ENCODE data around the gene TRIP10. TPM values are rescaled to one million over a fixed set of nuclear protein-coding genes. Genes with fewer than 3 reads are reported as not detected.

Gene TRIP10
- total and polyA plus RNA-seq, 2 of the 13 experiments (the other 11 are each of a cell fraction or from before 2014, with no cell fraction given) = 32.5 to 33.2 TPM

GRCh38 chr19:6723108-6723618 is 16.3 kb upstream of the TRIP10 start (continued):
- TF ChIP-seq CSRNP2 (CRISPR knock-in tag; conservative IDR thresholded peaks at IDR 0.05; ENCODE audit: low read depth) (no peak), CENPT (CRISPR knock-in tag; IDR thresholded peaks at IDR 0.05; ENCODE audit: low read depth) (no peak), FOXO4 (CRISPR knock-in tag; conservative IDR thresholded peaks at IDR 0.05) (no peak), KAT8 (CRISPR knock-in tag; IDR thresholded peaks at IDR 0.05) (peak; percentile 75), ZNF580 (CRISPR knock-in tag; IDR thresholded peaks at IDR 0.05; ENCODE audit: borderline replicate concordance, low read depth) (0 out of 2 replicates have a peak, but pooled peaks have one; percentile 34), GLMP (CRISPR knock-in tag; IDR thresholded peaks at IDR 0.05; ENCODE audit: borderline replicate concordance) (no peak), ZNF674 (CRISPR knock-in tag; IDR thresholded peaks at IDR 0.05; ENCODE audit: low read depth) (no peak), MEIS2 (CRISPR knock-in tag; IDR thresholded peaks at IDR 0.05) (no peak), ZNF543 (CRISPR knock-in tag; IDR thresholded peaks at IDR 0.05) (peak; percentile 64; the same call in 1 of the 2 replicates), JUND (CRISPR knock-in tag; IDR thresholded peaks at IDR 0.05) (no peak), SP5 (CRISPR knock-in tag; IDR thresholded peaks at IDR 0.05; ENCODE audit: borderline replicate concordance, low read depth) (peak; percentile 89), MAFK (conservative IDR thresholded peaks at IDR 0.05 in 1 of 2, IDR thresholded peaks at IDR 0.05 in 1 of 2; ENCODE audit: low read length in 2 of 2) (no peak), LCORL (IDR thresholded peaks at IDR 0.05) (no peak), LCORL (CRISPR knock-in tag; IDR thresholded peaks at IDR 0.05) (peak; percentile 80; the same call in 1 of the 2 replicates), NONO (IDR thresholded peaks at IDR 0.05) (no peak), NONO (CRISPR knock-in tag; conservative IDR thresholded peaks at IDR 0.05) (0 out of 2 replicates have a peak, but pooled peaks have one; percentile 31), ZNF569 (CRISPR knock-in tag; IDR thresholded peaks at IDR 0.05; ENCODE audit: borderline replicate concordance) (no peak), MTERF4 (CRISPR knock-in tag; IDR thresholded peaks at IDR 0.05) (0 out of 2 replicates have a peak, but pooled peaks have one; percentile 50), SP4 (CRISPR knock-in tag; IDR thresholded peaks at IDR 0.05) (0 out of 2 replicates have a peak, but pooled peaks have one; percentile 47), ZZZ3 (CRISPR knock-in tag; IDR thresholded peaks at IDR 0.05; ENCODE audit: borderline replicate concordance) (no peak)
- TF ChIP-seq, protein P1, sequence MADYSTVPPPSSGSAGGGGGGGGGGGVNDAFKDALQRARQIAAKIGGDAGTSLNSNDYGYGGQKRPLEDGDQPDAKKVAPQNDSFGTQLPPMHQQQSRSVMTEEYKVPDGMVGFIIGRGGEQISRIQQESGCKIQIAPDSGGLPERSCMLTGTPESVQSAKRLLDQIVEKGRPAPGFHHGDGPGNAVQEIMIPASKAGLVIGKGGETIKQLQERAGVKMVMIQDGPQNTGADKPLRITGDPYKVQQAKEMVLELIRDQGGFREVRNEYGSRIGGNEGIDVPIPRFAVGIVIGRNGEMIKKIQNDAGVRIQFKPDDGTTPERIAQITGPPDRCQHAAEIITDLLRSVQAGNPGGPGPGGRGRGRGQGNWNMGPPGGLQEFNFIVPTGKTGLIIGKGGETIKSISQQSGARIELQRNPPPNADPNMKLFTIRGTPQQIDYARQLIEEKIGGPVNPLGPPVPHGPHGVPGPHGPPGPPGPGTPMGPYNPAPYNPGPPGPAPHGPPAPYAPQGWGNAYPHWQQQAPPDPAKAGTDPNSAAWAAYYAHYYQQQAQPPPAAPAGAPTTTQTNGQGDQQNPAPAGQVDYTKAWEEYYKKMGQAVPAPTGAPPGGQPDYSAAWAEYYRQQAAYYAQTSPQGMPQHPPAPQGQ (CRISPR knock-in tag; IDR thresholded peaks at IDR 0.05; ENCODE audit: borderline replicate concordance) = no peak

Measured in HepG2 (cell line).